GM12878 (cell line): Measurements from ENCODE around the gene PSMB3. TPM values are rescaled to one million over a fixed set of nuclear protein-coding genes. Genes with fewer than 3 reads are reported as not detected.

Experiments
- ATAC-seq: fragments of 200-7000 bp; cut with Tn5 transposase; 3 replicates; pipeline ENCODE4 v1.9.1; 2020; ENCODE audit warnings: mild to moderate bottlenecking, moderate library complexity
- BruUV-seq: library from RNA; stranded (reverse); fragments of 400-500 nt; replicated peaks from 2 replicates; lab custom pipeline; 2021; lab: Mats Ljungman, UMichigan
- CTCF ChIA-PET: fragments of 300-600 bp; sonication (Branson Sonifier 250); formaldehyde crosslinking; extraction: SDS; loops from one replicate; lab custom pipeline; 2021; ENCODE audit warnings: inconsistent platforms; lab: Yijun Ruan, JAX
- POLR2A ChIA-PET: fragments of 350-600 bp; formaldehyde crosslinking; extraction: SDS; loops from one replicate; lab custom pipeline; 2021; ENCODE audit warnings: inconsistent platforms; lab: Charles Lee
- RAD21 ChIA-PET: fragments of 300-600 bp; sonication (Branson Sonifier 250); formaldehyde crosslinking; loops from one replicate; lab custom pipeline; 2023; ENCODE audit warnings: antibody characterized with exemption; ENCODE audit not compliant: unreplicated experiment; lab: Charles Lee
- SMC1A ChIA-PET: fragments of 300-600 bp; sonication (Branson Sonifier 250); formaldehyde crosslinking; loops from one replicate; lab custom pipeline; 2023; ENCODE audit not compliant: unreplicated experiment, uncharacterized antibody; lab: Charles Lee
- DNase-seq: peaks from one replicate; pipeline ENCODE4 v3.0.0-alpha.2; 2011; ENCODE audit warnings: low read depth, low spot score
- FAIRE-seq: peaks from 3 replicates; lab custom pipeline; 2011; peaks lifted over from hg19 to GRCh38; lab: Jason Lieb, UNC
- H2AFZ ChIP-seq: 2 replicates; pipeline ENCODE4 v1.6.0; 2011; ENCODE audit warnings: low read depth, low read length, control low read depth; ENCODE audit not compliant: control insufficient read depth
- H3K27ac ChIP-seq: 2 replicates; pipeline ENCODE4 v1.5.1; 2011; ENCODE audit warnings: control low read depth; ENCODE audit not compliant: control insufficient read depth, insufficient read depth
- H3K27me3 ChIP-seq, 2 experiments: replicated peaks in 1 of 2; 2 replicates each; pipeline versions ENCODE4 v1.6.0 to v1.6.1; 2011; ENCODE audit warnings: low read length in 1 of 2; ENCODE audit not compliant: control insufficient read depth in 2 of 2, insufficient read depth in 2 of 2
- H3K36me3 ChIP-seq, 2 experiments: 2 replicates each; pipeline ENCODE4 v1.5.1; 2011; ENCODE audit warnings: low read length in 1 of 2; ENCODE audit not compliant: control insufficient read depth in 2 of 2, insufficient read depth in 2 of 2
- H3K4me1 ChIP-seq: 2 replicates; pipeline ENCODE4 v1.6.1; 2011; ENCODE audit warnings: mild to moderate bottlenecking, low read length, moderate library complexity, mixed read lengths; ENCODE audit not compliant: control insufficient read depth, insufficient read depth
- H3K4me2 ChIP-seq: 2 replicates; pipeline ENCODE4 v1.6.0; 2011; ENCODE audit warnings: control low read depth; ENCODE audit not compliant: control insufficient read depth, insufficient read depth
- H3K4me3 ChIP-seq: fragments of 200-600 bp; sonication (generic); 2 replicates; pipeline ENCODE4 v1.5.1; 2016
- H3K79me2 ChIP-seq: 2 replicates; pipeline ENCODE4 v1.6.0; 2011; ENCODE audit warnings: low read length; ENCODE audit not compliant: control insufficient read depth, insufficient read depth
- H3K9ac ChIP-seq: 2 replicates; pipeline ENCODE4 v1.8.0; 2011; ENCODE audit warnings: low read length, control low read depth, mixed read lengths; ENCODE audit not compliant: control insufficient read depth, insufficient read depth
- H3K9me3 ChIP-seq: replicated peaks from 3 replicates; pipeline ENCODE4 v1.5.1; 2011; ENCODE audit warnings: mild to moderate bottlenecking, low read length; ENCODE audit not compliant: control insufficient read depth, insufficient read depth
- H4K20me1 ChIP-seq: 2 replicates; pipeline ENCODE4 v1.6.0; 2011; ENCODE audit not compliant: control insufficient read depth, insufficient read depth
- BCL3 ChIP-seq: IDR thresholded peaks from 2 replicates; pipeline ENCODE4 v1.6.1; 2011; ENCODE audit warnings: borderline replicate concordance, low read depth, mild to moderate bottlenecking, moderate library complexity, low read length; ENCODE audit not compliant: insufficient read depth, poor library complexity, severe bottlenecking
- MYC ChIP-seq: IDR thresholded peaks from 2 replicates; pipeline ENCODE4 v1.6.1; 2011; ENCODE audit warnings: mild to moderate bottlenecking, low read length, moderate library complexity, inconsistent platforms; ENCODE audit not compliant: insufficient read depth, insufficient replicate concordance, insufficient read length, severe bottlenecking
- POLR2A ChIP-seq: IDR thresholded peaks from 2 replicates; pipeline ENCODE4 v1.6.1; 2011; ENCODE audit warnings: low read depth, mild to moderate bottlenecking, low read length
- POLR2AphosphoS2 ChIP-seq: IDR thresholded peaks from 2 replicates; pipeline ENCODE4 v1.6.1; 2011; ENCODE audit warnings: low read depth, mild to moderate bottlenecking, low read length, improper control_type of control experiment, moderate library complexity
- SREBF2 ChIP-seq: IDR thresholded peaks from 2 replicates; pipeline ENCODE4 v1.6.1; 2012; ENCODE audit warnings: mild to moderate bottlenecking, low read length
- USF1 ChIP-seq: IDR thresholded peaks from 2 replicates; pipeline ENCODE4 v1.6.1; 2011; ENCODE audit warnings: borderline replicate concordance, low read depth, mild to moderate bottlenecking, moderate library complexity, mixed read lengths, low read length; ENCODE audit not compliant: insufficient read depth; ENCODE audit errors: extremely low read length
- ZBTB11 ChIP-seq: fragments of 450-650 bp; formaldehyde crosslinking; IDR thresholded peaks from 2 replicates; pipeline ENCODE4 v1.5.0; 2022; ENCODE audit warnings: mild to moderate bottlenecking, missing genetic modification characterization
- ZNF217 ChIP-seq: fragments of 450-650 bp; IDR thresholded peaks from 2 replicates; pipeline ENCODE4 v1.6.1; 2017; ENCODE audit warnings: antibody characterized with exemption, mild to moderate bottlenecking
- ZZZ3 ChIP-seq: IDR thresholded peaks from 2 replicates; pipeline ENCODE4 v1.6.1; 2011; ENCODE audit warnings: low read depth; ENCODE audit not compliant: control insufficient read depth, insufficient read length
- WGBS: methylation state at CpG from one replicate; pipeline ENCODE4 v1.1.6; 2016; ENCODE audit warnings: low lambda C conversion rate; ENCODE audit not compliant: insufficient replicate concordance, insufficient coverage; ENCODE audit errors: missing lambda C conversion rate; 5-methylcytosine and 5-hydroxymethylcytosine counted together
- in situ Hi-C: fragments of 300-500 bp; cut with MboI; formaldehyde crosslinking; loops from 9 replicates; pipeline ENCODE4 v1.14.3; 2018; ENCODE audit warnings: mixed read lengths
- intact Hi-C: fragments of 100-400 bp; cut with micrococcal nuclease; formaldehyde crosslinking; loops from one replicate; pipeline ENCODE4 v1.14.2; 2022; ENCODE audit not compliant: unreplicated experiment
- polyA plus RNA-seq, 11 experiments: library from polyadenylated mRNA; depleted of rRNA in 4 of 11; unstranded in 6 of 11; stranded (reverse) in 5 of 11; fragments of >200 nt; fragmentation: Nextera tagmentation in 4 of 11; fragmentation: Illumina TruSeq in 1 of 11; extraction: Ambion mirVana in 4 of 11; extraction: Trizol in 1 of 11; gene quantifications; 1 replicate in 1 of 11; 2 replicates in 10 of 11; pipeline versions ENCODE4 v1.2.1 to v1.2.3, GENCODE V29; 2011 to 2016; ENCODE audit warnings: inconsistent platforms in 2 of 11, missing spikeins in 2 of 11, low read depth in 1 of 11
- total RNA-seq, 4 experiments: library from RNA; depleted of rRNA in 3 of 4; stranded (reverse); fragments of >200 nt in 3 of 4; fragmentation: Illumina TruSeq in 1 of 4; extraction: Trizol in 1 of 4; gene quantifications; 2 replicates each; pipeline versions ENCODE4 v1.2.1 to v1.2.3, GENCODE V29; 2013 to 2021

Gene PSMB3
- total and polyA plus RNA-seq, 10 of the 15 experiments (the other 5 are each of a cell fraction or from before 2014, with no cell fraction given), result 300 to 2,130 (median 490) TPM

GRCh38 chr17:38768417-38768816 is 15.9 kb downstream of the PSMB3 start:
- RAD21 ChIA-PET, result no interaction called here
- 84% methylated on average over 6 of the region's 6 CpGs for WGBS
- no peaks in the 10 kb centered on the region for H3K9me3 ChIP-seq
- intact Hi-C loops (no loop called here), in situ Hi-C loops (no loop called here)
- no peak overlapping the region for H3K27ac ChIP-seq
- no peak overlapping the region for H3K9ac ChIP-seq
- no peak for ATAC-seq
- H3K4me1 ChIP-seq, result no peaks in the 10 kb centered on the region
- H3K79me2 ChIP-seq, result no peaks in the 10 kb centered on the region
- POLR2A ChIA-PET, result interaction anchor here (0.9 kb wide), 1 partner anchor 16 kb away, joined by 3 read pairs; the partner anchor contains the start of gene PSMB3
- H3K4me3 ChIP-seq, result no peak overlapping the region
- DNase-seq, result no peak
- no peak overlapping the region for H2AFZ ChIP-seq
- TF ChIP-seq ZZZ3 (no peak), SREBF2 (no peak), ZNF217 (no peak), POLR2AphosphoS2 (no peak), POLR2A (no peak), USF1 (no peak), BCL3 (no peak), ZBTB11 (CRISPR knock-in tag) (no peak), MYC (no peak)
- TF ChIP-seq, all 136 proteins: peak for 0
- H4K20me1 ChIP-seq, result no peaks in the 10 kb centered on the region
- H3K27me3 ChIP-seq, result no peaks in the 10 kb centered on the region
- no peak for FAIRE-seq
- H3K4me2 ChIP-seq, result no peak overlapping the region
- CTCF ChIA-PET, result no interaction called here
- BruUV-seq, result no TSS peak
- peaks cover 15 to 31% of the 10 kb centered on the region in 2 experiments for H3K36me3 ChIP-seq
- SMC1A ChIA-PET, result no interaction called here
